Stomach (tissue), 4 donors: ENCODE data around the gene SCAMP5.

Experiments used
- CTCF ChIP-seq, 7 experiments: fragments of 450-650 bp in 4 of 7; fragments of 200-600 bp in 3 of 7; sonication (generic) in 3 of 7; IDR thresholded peaks; one replicate each; pipeline ENCODE4 v1.5.1; 2016 to 2019; ENCODE audit warnings: antibody characterized with exemption in 7 of 7, control low read depth in 2 of 7, mild to moderate bottlenecking in 1 of 7
- POLR2A ChIP-seq, 4 donors: fragments of 450-650 bp; IDR thresholded peaks; one replicate each; pipeline ENCODE4 v1.6.1; 2016; ENCODE audit warnings: antibody characterized with exemption in 4 of 4, control low read depth in 2 of 4, mild to moderate bottlenecking in 1 of 4, moderate library complexity in 1 of 4
- POLR2AphosphoS5 ChIP-seq, 3 donors: sonication (generic); formaldehyde crosslinking; IDR thresholded peaks; one replicate each; pipeline ENCODE4 v1.6.1; 2016; ENCODE audit warnings: antibody characterized with exemption in 3 of 3

- no peak for TF ChIP-seq POLR2AphosphoS5 (IDR thresholded peaks at IDR 0.05)
- no peak for TF ChIP-seq CTCF (IDR thresholded peaks at IDR 0.05)
- TF ChIP-seq POLR2A (IDR thresholded peaks at IDR 0.05), result no peak
Observed at GRCh38 chr15:74960995-74961588, 34.3 kb upstream of the SCAMP5 start.
